HL-60 (cell line): Measurements from ENCODE around the gene SERPINB5.

ENCODE experiments used
- DNase-seq, 2 experiments: peaks; one replicate each; pipeline ENCODE4 v3.0.0-alpha.2; 2010 to 2020; ENCODE audit warnings: low read depth in 1 of 2, low spot score in 1 of 2
- H3K27ac ChIP-seq: fragments of 250-450 bp; sonication (Bioruptor Pico); replicated peaks from 2 replicates; pipeline ENCODE4 v1.5.1; 2020; ENCODE audit warnings: mild to moderate bottlenecking, moderate library complexity
- H3K27me3 ChIP-seq: fragments of 250-450 bp; sonication (Bioruptor Pico); 2 replicates; pipeline ENCODE4 v1.5.1; 2021; ENCODE audit warnings: mild to moderate bottlenecking, moderate library complexity; ENCODE audit not compliant: insufficient read depth, poor library complexity, severe bottlenecking
- H3K4me3 ChIP-seq: replicated peaks from 2 replicates; pipeline ENCODE4 v1.5.1; 2011; ENCODE audit warnings: mild to moderate bottlenecking, control low read depth, low read length; ENCODE audit not compliant: insufficient read depth
- GABPA ChIP-seq: IDR thresholded peaks from 2 replicates; pipeline ENCODE4 v1.6.1; 2012; ENCODE audit warnings: low read depth
- POLR2AphosphoS5 ChIP-seq: IDR thresholded peaks from 2 replicates; pipeline ENCODE4 v1.6.1; 2012; ENCODE audit warnings: low read depth
- SPI1 ChIP-seq: IDR thresholded peaks from 2 replicates; pipeline ENCODE4 v1.6.1; 2012; ENCODE audit warnings: low read depth, mild to moderate bottlenecking, borderline replicate concordance
- TF ChIP-seq, protein P1 (sequence below): IDR thresholded peaks from 2 replicates; pipeline ENCODE4 v1.6.1; 2012; ENCODE audit warnings: low read depth; ENCODE audit not compliant: insufficient replicate concordance
- TF ChIP-seq, protein P2 (sequence below): IDR thresholded peaks from one replicate; pipeline ENCODE4 v1.5.1; 2011; ENCODE audit warnings: low read length, control low read depth, inconsistent platforms; ENCODE audit not compliant: insufficient read depth

The SERPINB5 gene

DNA sequence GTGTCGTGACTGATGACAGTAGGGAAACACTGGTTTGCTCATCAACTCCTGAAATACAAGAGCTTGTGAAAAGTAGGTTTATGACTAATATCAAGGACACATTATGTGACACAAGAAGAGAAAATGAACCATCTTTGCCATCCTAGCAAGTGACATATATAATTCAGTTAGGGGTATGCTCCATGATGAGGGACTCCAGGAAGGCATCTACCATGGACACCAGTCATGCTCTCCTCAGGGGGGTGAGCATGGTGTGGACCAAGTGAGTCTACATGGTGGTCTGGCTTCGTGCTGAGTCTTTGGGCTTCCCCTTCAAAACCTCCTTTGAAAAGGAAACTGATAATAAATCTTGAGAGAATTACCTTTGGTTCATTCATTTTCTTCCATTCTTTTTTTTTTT is 11.7 kb upstream of the SERPINB5 start:
- Histone ChIP-seq H3K27me3 (no peaks in the 10 kb centered on the region), H3K27ac (no peak overlapping the region), H3K4me3 (no peak overlapping the region)
- DNase-seq = no peak
- TF ChIP-seq, protein P1, sequence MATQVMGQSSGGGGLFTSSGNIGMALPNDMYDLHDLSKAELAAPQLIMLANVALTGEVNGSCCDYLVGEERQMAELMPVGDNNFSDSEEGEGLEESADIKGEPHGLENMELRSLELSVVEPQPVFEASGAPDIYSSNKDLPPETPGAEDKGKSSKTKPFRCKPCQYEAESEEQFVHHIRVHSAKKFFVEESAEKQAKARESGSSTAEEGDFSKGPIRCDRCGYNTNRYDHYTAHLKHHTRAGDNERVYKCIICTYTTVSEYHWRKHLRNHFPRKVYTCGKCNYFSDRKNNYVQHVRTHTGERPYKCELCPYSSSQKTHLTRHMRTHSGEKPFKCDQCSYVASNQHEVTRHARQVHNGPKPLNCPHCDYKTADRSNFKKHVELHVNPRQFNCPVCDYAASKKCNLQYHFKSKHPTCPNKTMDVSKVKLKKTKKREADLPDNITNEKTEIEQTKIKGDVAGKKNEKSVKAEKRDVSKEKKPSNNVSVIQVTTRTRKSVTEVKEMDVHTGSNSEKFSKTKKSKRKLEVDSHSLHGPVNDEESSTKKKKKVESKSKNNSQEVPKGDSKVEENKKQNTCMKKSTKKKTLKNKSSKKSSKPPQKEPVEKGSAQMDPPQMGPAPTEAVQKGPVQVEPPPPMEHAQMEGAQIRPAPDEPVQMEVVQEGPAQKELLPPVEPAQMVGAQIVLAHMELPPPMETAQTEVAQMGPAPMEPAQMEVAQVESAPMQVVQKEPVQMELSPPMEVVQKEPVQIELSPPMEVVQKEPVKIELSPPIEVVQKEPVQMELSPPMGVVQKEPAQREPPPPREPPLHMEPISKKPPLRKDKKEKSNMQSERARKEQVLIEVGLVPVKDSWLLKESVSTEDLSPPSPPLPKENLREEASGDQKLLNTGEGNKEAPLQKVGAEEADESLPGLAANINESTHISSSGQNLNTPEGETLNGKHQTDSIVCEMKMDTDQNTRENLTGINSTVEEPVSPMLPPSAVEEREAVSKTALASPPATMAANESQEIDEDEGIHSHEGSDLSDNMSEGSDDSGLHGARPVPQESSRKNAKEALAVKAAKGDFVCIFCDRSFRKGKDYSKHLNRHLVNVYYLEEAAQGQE = no peak
- TF ChIP-seq, protein P2, sequence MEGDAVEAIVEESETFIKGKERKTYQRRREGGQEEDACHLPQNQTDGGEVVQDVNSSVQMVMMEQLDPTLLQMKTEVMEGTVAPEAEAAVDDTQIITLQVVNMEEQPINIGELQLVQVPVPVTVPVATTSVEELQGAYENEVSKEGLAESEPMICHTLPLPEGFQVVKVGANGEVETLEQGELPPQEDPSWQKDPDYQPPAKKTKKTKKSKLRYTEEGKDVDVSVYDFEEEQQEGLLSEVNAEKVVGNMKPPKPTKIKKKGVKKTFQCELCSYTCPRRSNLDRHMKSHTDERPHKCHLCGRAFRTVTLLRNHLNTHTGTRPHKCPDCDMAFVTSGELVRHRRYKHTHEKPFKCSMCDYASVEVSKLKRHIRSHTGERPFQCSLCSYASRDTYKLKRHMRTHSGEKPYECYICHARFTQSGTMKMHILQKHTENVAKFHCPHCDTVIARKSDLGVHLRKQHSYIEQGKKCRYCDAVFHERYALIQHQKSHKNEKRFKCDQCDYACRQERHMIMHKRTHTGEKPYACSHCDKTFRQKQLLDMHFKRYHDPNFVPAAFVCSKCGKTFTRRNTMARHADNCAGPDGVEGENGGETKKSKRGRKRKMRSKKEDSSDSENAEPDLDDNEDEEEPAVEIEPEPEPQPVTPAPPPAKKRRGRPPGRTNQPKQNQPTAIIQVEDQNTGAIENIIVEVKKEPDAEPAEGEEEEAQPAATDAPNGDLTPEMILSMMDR = no peak
- TF ChIP-seq GABPA (no peak), SPI1 (no peak), POLR2AphosphoS5 (no peak)

DNA sequence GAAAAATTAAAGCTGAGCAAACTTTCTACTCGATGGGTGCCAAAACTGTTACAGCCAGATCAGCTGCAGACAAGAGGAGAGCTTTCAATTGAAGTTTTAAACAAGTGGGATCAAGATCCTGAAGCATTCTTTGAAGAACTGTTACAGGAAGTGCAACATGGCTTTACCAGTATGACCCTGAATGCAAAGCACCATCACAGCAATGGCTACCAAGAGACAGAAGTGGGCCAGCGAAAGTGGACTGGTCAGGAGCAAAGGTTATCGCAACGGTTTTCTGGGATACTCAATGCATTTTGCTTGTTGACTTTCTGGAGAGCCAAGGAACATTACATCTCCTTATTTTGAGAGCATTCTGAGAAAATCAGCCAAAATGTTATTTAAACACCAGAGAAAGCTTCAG is 9.1 kb upstream of the SERPINB5 start:
- Histone ChIP-seq H3K27ac (no peak overlapping the region), H3K27me3 (no peaks in the 10 kb centered on the region), H3K4me3 (no peak overlapping the region)
- no peak for TF ChIP-seq GABPA
- no peak for DNase-seq

DNA sequence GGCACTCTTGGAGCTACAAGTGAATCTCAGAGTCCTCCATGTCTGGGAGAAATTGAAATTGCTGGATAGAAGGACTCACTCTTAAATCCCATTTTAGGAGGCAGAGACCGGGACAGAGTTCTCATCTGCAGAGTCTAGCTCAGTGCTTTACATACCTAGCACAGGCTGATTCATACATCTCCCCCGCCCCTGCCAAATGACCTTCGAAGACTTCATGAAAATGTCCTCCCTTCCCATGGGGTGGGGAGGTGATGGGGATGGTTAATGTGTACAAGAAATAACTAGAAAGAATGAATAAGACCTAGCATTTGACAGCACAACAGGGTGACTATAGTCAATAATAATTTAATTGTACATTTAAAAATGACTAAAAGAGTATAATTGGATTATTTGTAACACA is 8.2 kb upstream of the SERPINB5 start:
- H3K27me3 ChIP-seq = no peaks in the 10 kb centered on the region
- TF ChIP-seq POLR2AphosphoS5 = no peak
- no peak for TF ChIP-seq SPI1
- TF ChIP-seq, protein P2 = no peak
- TF ChIP-seq GABPA = no peak
- TF ChIP-seq, protein P1 = no peak

DNA sequence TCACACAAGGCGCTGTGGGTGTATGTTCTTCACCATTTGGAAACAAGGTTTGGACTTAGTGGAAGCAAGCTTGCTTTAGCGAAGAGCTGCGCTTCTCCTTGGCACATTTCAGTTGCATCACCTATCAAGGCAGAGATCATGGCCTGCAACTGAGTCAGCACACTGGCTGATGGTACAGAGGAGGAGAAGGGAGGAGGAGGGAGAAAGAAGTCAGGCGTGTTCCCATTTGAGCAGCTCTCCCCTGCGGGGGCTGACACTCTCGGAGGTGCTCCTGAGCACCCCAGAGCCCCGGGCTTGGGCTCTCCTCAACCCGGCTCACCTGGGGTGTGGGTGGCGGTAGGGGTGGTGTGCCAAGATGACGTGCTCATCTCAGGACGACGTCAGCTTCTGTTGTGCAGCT is 6.0 kb upstream of the SERPINB5 start:
- H3K27me3 ChIP-seq = no peaks in the 10 kb centered on the region
- peak in 1 of 2 experiments; percentile 13 for DNase-seq
- TF ChIP-seq GABPA (no peak), POLR2AphosphoS5 (no peak), SPI1 (no peak)
- TF ChIP-seq, protein P2 = no peak
- TF ChIP-seq, protein P1 = no peak
- H3K27ac ChIP-seq = no peak overlapping the region
- H3K4me3 ChIP-seq = no peak overlapping the region

More for the DNA sequence above, 8.2 kb upstream of the SERPINB5 start:
- H3K4me3 ChIP-seq = no peak overlapping the region
- DNase-seq = no peak
- H3K27ac ChIP-seq = no peak overlapping the region
